ENCODE measurements around the gene L3MBTL3. TPM values are rescaled to one million over a fixed set of nuclear protein-coding genes. Genes with fewer than 3 reads are reported as not detected.

Gene L3MBTL3
- total RNA-seq, 1 experiment from 2014 or later: 4.7 TPM

DNA sequence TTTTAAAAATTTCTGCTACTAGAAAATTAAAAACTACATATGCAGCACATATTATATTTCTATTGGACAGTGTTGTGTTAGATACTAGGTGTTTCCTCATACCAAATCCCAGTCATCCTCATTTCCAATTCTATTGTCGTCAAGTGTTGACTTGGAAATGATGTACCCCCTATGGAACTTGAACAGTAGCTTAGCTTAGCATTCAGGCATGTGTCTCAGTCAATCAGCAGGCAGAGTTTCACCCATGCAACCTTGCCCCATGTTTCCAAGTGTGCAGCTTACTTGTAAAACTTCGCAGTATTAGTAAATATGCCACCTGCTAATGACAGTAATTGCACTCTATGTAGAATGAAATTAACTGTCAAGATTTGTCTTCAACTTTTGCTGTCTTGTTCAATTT is 144.9 kb downstream of the L3MBTL3 start:
- H2BK20ac ChIP-seq (ENCODE audit: low read depth, low read length, poor library complexity, severe bottlenecking): no peak overlapping the region
- no peak overlapping the region for H3K27ac ChIP-seq (ENCODE audit: insufficient read length, low read depth, low read length)
- H4K5ac ChIP-seq (ENCODE audit: insufficient read length, low read depth, low read length): no peak overlapping the region
- no peak overlapping the region for H3K4me2 ChIP-seq (ENCODE audit: insufficient read depth, insufficient read length, low read length)
- H3T11ph ChIP-seq (ENCODE audit: low read length): no peak overlapping the region
- no peak overlapping the region for H3K9ac ChIP-seq (ENCODE audit: extremely low read depth, insufficient read length, low read length)
- H3K36me3 Mint-ChIP-seq (ENCODE audit: insufficient read depth in 1 of 3, low read depth in 3 of 3): peaks cover 0 to 15% (median 10%) of the 10 kb centered on the region in 3 experiments; a peak in 6 of 7 replicates
- H2AFZ ChIP-seq (ENCODE audit: low read length): no peak overlapping the region
- H2BK12ac ChIP-seq (ENCODE audit: insufficient read length, low read depth, low read length): no peak overlapping the region
- H3K79me2 ChIP-seq (ENCODE audit: insufficient read depth, low read length): no peaks in the 10 kb centered on the region
- H3K9me3 ChIP-seq (ENCODE audit: control insufficient read depth, low read depth, low read length): no peaks in the 10 kb centered on the region
- H4K8ac ChIP-seq (replicated peaks; ENCODE audit: insufficient read length, low read depth, low read length): no peak overlapping the region
- no peaks in the 10 kb centered on the region for H3K27me3 Mint-ChIP-seq (ENCODE audit: low read depth)
- no peak overlapping the region for H2BK5ac ChIP-seq (ENCODE audit: insufficient read length, low read length)
- H3K27ac Mint-ChIP-seq: no peak overlapping the region
- no peak overlapping the region for H3K56ac ChIP-seq (ENCODE audit: insufficient read length, low read depth, low read length)
- no peak overlapping the region for H3K14ac ChIP-seq (ENCODE audit: insufficient read depth, low read length)
- H3K4me1 ChIP-seq (ENCODE audit: insufficient read depth, low read length): no peaks in the 10 kb centered on the region
- H4K20me1 ChIP-seq (ENCODE audit: control insufficient read depth, insufficient read depth, insufficient read length): no peaks in the 10 kb centered on the region
- H3K79me1 ChIP-seq (ENCODE audit: insufficient read depth, low read depth, low read length, poor library complexity, severe bottlenecking): no peaks in the 10 kb centered on the region
- no peaks in the 10 kb centered on the region for H3K23me2 ChIP-seq (ENCODE audit: insufficient read length, low read depth, low read length, poor library complexity, severe bottlenecking)
- H2BK120ac ChIP-seq (ENCODE audit: low read depth, low read length, poor library complexity, severe bottlenecking): no peak overlapping the region
- DNase-seq: no peak
- WGBS (ENCODE audit: extremely low coverage, insufficient read length, low lambda C conversion rate): no CpG with 5 or more reads among the region's 2 CpGs
- TF ChIP-seq, protein P1, sequence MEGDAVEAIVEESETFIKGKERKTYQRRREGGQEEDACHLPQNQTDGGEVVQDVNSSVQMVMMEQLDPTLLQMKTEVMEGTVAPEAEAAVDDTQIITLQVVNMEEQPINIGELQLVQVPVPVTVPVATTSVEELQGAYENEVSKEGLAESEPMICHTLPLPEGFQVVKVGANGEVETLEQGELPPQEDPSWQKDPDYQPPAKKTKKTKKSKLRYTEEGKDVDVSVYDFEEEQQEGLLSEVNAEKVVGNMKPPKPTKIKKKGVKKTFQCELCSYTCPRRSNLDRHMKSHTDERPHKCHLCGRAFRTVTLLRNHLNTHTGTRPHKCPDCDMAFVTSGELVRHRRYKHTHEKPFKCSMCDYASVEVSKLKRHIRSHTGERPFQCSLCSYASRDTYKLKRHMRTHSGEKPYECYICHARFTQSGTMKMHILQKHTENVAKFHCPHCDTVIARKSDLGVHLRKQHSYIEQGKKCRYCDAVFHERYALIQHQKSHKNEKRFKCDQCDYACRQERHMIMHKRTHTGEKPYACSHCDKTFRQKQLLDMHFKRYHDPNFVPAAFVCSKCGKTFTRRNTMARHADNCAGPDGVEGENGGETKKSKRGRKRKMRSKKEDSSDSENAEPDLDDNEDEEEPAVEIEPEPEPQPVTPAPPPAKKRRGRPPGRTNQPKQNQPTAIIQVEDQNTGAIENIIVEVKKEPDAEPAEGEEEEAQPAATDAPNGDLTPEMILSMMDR (conservative IDR thresholded peaks at IDR 0.05): no peak
- H3K4me3 Mint-ChIP-seq: no peak overlapping the region
- no peak overlapping the region for H2BK15ac ChIP-seq (ENCODE audit: low read depth, low read length)
- peaks cover 6 to 8% of the 10 kb centered on the region in 2 experiments; a peak in 2 of 5 replicates for H3K9me3 Mint-ChIP-seq
- H4K91ac ChIP-seq (ENCODE audit: insufficient read length, low read depth, low read length): no peak overlapping the region
- H2AK5ac ChIP-seq (ENCODE audit: insufficient read length, low read length): no peak overlapping the region
- H3K4me1 Mint-ChIP-seq: peaks cover 5 to 9% of the 10 kb centered on the region in 2 experiments
- no peak overlapping the region for H3K23ac ChIP-seq (ENCODE audit: insufficient read length, low read depth, low read length)
- H3K18ac ChIP-seq (ENCODE audit: insufficient read length, low read depth, low read length): no peak overlapping the region
- H3K4ac ChIP-seq (ENCODE audit: low read depth, low read length): no peak overlapping the region
- no peaks in the 10 kb centered on the region for H3K27me3 ChIP-seq (ENCODE audit: insufficient read depth, low read length)
